ENCODE data around the gene ZFAND3.
"Not testable (repeated sequence)": the region's sequence is repeated elsewhere in the genome, so short reads cannot be mapped to it uniquely, and the experiment has no call there.

ZFAND3 gene

GRCh38 chr6:37865504-37865903 is 46.0 kb downstream of the ZFAND3 start:
- no peak for DNase-seq (ENCODE audit: low read depth)

- no peak for DNase-seq (ENCODE audit: low read depth)
These were observed 47.3 kb downstream of the ZFAND3 start for GRCh38 chr6:37866590-37867507.

GRCh38 chr6:37867756-37868446 is 48.4 kb downstream of the ZFAND3 start:
- DNase-seq (ENCODE audit: low read depth), result no peak

GRCh38 chr6:37868447-37868825 is 48.9 kb downstream of the ZFAND3 start:
- no peak for DNase-seq (ENCODE audit: low read depth)

DNA sequence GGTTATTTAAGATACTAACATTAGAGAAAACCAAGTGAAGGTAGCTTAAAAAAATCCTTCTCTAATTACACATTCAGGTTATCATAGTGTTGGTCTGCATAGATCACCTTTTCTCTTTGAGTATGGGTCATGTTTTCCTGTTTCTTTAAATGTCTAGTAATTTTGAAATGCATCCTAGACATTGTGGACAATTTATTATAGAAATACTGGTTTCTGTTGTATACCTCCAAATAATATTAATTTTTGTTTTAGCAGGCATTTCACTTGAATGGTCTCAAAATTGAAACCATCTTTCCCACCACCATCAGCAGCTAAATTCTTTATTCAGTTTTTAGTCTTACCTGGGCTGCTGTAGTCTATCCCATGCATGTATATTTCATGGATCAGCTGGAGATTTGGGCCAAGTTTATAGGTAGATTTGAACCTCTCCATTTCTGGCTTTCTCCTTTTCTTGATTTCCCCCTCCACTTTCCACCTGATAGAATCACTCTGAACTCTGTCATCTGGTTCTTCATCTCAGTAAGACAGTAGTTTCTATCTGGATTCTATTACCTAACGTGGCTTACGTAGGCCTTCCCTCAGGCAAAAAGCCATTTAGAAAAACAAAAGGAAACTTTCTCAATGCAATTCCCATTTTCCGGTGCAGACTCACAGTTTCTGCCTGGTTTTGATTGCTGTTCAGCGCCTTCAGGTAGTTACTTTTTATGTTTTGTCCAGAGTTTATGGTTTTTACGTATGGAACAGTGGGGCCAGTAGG is 52.3 kb downstream of the ZFAND3 start:
- DNase-seq (ENCODE audit: low read depth), result no peak

DNA sequence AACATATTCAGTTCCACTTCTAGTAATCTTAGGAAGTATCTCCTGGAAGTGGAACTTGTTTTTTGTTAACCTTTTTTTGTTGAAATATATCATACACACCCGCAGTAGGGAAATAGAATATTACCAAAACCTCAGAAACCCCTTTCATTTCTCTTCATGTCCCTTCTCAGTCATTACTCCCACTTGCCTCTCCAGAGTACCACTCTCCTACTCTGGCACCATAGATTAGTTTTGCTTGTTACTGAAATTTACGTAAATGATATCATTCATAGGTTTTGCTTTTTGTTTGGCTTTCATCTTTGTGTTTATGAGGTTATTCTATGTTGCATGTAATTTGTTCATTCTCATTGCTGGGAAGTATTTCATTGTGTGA is 52.8 kb downstream of the ZFAND3 start:
- DNase-seq (ENCODE audit: low read depth), result no peak

DNA sequence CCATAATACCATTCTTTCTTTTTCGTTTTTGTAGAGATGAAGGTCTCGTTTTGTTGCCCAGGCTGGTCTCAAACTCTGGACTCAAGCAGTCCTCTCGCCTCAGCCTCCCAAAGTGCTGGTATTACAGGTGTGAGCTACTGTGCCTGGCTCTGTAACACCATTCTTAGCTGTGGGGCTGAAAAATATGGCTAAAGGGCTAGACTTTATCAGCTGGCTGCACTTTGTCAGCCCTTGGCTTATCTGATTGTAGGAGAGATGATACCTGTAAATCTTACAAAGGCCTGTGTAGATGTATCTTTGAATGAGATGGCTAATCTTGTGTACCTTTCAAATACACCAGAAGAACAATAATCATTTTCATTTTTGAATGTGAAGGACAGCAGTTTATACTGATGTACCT is 55.2 kb downstream of the ZFAND3 start:
- DNase-seq (ENCODE audit: low read depth), result no peak

- no peak for DNase-seq (ENCODE audit: low read depth)
These were observed 56.2 kb downstream of the ZFAND3 start for GRCh38 chr6:37875561-37876309.

DNA sequence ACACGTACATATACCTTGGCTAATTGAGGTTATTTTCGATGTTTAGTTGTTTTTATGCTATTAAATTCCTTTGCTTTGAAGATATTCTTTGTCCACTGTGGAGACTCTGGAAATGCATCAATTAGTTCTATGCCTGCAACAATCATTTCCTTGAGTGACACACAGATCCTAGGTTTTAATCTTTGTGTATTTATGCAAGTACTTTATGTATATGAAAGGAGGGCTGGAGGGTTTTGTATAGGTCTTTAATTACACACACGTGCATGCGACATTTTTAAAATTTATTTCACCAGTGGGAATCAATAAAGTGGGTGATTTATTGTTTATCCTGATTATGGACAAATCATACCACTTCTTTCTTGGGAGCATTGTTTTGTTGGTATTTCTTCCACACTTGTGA is 57.3 kb downstream of the ZFAND3 start:
- no peak for DNase-seq (ENCODE audit: low read depth)

DNA sequence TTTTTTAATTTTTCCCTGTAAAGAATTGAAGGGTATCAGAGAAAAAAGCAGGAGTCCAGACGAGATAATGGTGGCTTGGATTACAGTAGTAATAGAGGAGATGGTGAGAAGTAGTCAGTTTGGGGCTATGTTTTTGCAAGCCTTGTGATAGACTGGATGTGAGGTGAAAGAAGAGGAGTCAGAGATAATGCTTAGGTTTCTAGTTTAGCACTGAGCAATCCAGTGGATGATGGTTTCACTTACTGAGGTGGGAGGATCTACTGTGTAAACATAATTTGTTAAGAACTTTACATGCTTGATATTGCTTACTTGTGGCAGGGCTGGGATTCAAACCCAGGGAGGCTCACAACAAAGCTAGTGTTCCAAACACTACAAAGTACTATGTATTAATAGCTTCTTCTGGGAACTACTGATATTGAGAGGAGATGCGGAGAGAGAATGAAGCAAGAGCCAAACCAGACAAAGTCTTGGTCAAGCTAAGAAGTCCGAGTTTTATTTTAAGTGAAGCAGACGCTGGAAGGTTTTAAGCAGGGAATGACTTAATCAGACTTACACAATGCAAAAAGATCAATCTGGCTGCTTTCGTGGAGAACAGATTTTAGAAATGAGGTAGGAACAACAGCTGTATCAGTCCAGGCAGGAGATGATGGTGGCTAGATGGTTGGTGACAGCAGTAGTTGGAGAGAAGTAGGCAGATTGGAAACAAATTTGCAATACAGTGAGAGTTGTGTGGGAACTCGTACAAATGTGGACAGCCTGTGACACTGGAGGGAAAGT is 58.0 kb downstream of the ZFAND3 start:
- DNase-seq (ENCODE audit: low read depth), result no peak

DNA sequence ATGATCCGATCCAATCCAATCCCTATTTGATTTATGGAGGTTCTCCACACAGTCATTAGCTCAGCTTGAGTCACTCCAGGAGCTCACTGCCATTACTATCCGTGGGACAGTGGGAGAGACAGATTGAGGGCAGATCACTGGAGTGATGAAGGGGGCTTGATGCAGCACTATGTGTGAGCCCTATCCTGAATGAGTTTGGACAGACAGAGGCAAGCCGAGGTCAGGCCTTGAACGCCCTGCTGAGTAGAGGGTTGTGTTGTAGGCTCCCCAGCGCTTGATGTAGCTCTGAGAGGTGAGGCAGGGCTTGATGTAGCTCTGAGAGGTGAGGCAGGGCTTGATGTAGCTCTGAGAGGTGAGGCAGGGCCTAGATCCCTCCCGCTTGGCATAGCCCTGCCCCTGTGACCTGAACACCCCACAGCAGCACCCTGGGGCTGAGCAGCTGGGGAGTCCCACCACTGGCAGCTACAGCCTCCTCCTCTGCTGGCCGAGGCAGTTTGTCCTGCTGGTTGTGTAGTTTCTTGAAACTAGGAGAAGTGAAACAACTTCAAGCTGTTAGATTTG is 58.7 kb downstream of the ZFAND3 start:
- DNase-seq (ENCODE audit: low read depth), result no peak

- not testable (repeated sequence) for DNase-seq (ENCODE audit: low read depth)
These were observed 61.1 kb downstream of the ZFAND3 start for GRCh38 chr6:37880602-37881001.

- no peak for DNase-seq (ENCODE audit: low read depth)
These were observed 62.8 kb downstream of the ZFAND3 start for GRCh38 chr6:37882292-37882691.

DNA sequence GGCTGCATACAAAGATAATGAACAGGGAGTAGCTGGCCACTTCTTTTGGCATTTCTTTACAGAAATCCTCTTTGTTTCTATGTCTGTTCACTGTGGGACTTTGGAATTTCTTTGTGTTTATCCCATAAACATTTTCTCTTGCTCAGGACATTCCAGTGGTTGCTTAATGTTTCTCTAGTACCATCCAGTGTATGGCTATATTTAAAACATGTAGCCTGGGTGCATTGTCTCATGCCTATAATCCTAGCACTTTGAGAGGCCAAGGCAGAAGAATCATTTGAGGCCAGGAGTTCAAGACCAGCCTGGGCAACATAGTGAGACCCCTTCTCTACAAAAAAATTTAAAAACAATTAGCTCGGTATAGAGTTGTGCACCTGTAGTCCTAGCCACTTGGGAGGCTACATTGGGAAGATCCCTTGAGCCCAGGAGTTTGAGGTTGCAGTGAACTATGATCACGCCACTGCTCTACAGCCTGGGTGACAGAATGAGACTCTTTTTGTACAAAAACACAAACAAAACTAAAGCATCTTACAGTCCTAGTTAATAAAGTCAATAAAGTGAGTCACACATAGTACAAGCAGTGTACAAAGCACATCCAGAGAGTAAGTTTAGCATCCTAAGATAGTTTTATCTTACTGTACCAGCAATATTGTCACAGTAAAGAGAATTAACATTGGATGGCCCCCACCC is 63.3 kb downstream of the ZFAND3 start:
- no peak for DNase-seq (ENCODE audit: low read depth)

- DNase-seq (ENCODE audit: low read depth), result no peak
These were observed 65.0 kb downstream of the ZFAND3 start for GRCh38 chr6:37884548-37884947.

DNA sequence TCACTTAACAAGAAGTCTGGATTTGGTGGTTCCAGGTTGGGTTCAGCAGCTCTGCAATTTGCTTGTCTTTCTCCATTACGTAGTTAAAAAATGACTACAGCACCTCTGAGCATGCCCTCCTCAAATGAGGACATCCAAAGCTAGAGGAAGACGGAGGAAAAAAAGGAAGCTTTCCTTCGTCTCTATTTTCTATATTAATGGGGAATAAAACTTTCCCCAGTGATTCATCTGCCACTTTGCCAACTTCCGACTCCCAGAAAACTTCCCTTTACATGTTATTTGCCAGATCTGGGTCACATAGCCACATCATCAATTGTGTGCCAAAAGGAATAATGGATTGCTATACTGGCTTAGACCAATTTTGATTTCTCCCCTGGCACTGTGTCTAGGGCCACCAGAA is 69.5 kb downstream of the ZFAND3 start:
- DNase-seq (ENCODE audit: low read depth), result no peak

GRCh38 chr6:37889486-37889885 is 70.0 kb downstream of the ZFAND3 start:
- no peak for DNase-seq (ENCODE audit: low read depth)

GRCh38 chr6:37891072-37891471 is 71.5 kb downstream of the ZFAND3 start:
- DNase-seq (ENCODE audit: low read depth), result no peak

- DNase-seq (ENCODE audit: low read depth), result no peak
These were observed 73.7 kb downstream of the ZFAND3 start for GRCh38 chr6:37893257-37893656.

- not testable (repeated sequence) for DNase-seq (ENCODE audit: low read depth)
These were observed 74.2 kb downstream of the ZFAND3 start for GRCh38 chr6:37893734-37894133.

All from activated T-helper 1 cell treated with Interleukin-2 at 50 U/mL for 16 hours (primary cell).